Kidney epithelial cell (primary cell): ENCODE measurements around the gene EIF4E2. TPM values are rescaled to one million over a fixed set of nuclear protein-coding genes. Genes with fewer than 3 reads are reported as not detected.

ENCODE experiments used
- DNase-seq: peaks from one replicate; pipeline ENCODE4 v3.0.0-alpha.2; 2010; ENCODE audit warnings: low read depth
- H3K27me3 ChIP-seq: 2 replicates; pipeline ENCODE4 v1.6.0; 2011; ENCODE audit warnings: low read length; ENCODE audit not compliant: control insufficient read depth, insufficient read depth
- H3K36me3 ChIP-seq: 2 replicates; pipeline ENCODE4 v1.5.1; 2011; ENCODE audit warnings: low read length; ENCODE audit not compliant: control insufficient read depth, insufficient read depth
- H3K4me3 ChIP-seq: 2 replicates; pipeline ENCODE4 v1.5.1; 2011; ENCODE audit warnings: low read depth, mild to moderate bottlenecking, control low read depth, low read length
- total RNA-seq: library from RNA; depleted of rRNA; stranded (reverse); fragments of >200 nt; gene quantifications from 2 replicates; pipeline ENCODE4 v1.2.3, GENCODE V29; 2015
- TF ChIP-seq, protein P1 (sequence below): IDR thresholded peaks from 2 replicates; pipeline ENCODE4 v1.5.1; 2011; ENCODE audit warnings: mild to moderate bottlenecking, moderate library complexity, low read length, control low read depth, inconsistent platforms; ENCODE audit not compliant: insufficient read depth, poor library complexity, severe bottlenecking

Gene EIF4E2
- total RNA-seq, 1 donor from 2014 or later: 66.9 TPM

DNA sequence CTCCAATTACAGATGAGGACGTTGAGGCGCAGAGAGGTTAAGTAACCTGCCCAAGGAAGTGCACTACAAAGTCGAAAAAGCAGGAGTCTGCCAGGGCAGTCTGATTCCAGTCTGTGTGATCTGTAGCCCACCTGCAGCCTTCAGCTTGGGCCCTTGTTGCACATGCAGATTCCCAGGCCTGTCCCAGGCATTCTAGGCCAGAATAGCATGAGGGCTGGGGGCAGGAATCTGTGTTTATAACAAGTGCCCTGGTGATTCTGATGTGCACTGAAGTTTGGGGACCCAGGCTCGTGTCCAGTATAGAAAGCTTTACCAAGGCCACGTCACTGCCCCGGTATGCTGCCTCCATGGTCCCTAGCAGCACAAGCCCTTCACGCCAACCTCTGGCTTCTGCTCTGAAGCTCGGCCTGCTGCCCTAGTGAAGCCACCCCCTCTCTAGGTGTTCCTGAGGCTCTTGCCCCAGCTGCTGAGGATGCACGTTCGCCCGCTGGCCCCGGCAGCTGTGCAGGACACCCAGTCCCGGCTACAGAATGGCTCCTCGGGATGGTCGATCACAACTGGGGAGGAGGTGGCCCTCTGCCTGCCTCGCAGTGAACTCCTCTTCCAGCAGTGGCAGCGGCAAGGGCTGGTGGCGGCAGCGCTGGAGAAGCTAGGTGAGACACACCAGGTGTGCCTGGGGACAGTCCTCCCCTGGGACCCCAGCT, 6.4 kb upstream of the EIF4E2 start:
- no peak overlapping the region for H3K4me3 ChIP-seq
- TF ChIP-seq, protein P1, sequence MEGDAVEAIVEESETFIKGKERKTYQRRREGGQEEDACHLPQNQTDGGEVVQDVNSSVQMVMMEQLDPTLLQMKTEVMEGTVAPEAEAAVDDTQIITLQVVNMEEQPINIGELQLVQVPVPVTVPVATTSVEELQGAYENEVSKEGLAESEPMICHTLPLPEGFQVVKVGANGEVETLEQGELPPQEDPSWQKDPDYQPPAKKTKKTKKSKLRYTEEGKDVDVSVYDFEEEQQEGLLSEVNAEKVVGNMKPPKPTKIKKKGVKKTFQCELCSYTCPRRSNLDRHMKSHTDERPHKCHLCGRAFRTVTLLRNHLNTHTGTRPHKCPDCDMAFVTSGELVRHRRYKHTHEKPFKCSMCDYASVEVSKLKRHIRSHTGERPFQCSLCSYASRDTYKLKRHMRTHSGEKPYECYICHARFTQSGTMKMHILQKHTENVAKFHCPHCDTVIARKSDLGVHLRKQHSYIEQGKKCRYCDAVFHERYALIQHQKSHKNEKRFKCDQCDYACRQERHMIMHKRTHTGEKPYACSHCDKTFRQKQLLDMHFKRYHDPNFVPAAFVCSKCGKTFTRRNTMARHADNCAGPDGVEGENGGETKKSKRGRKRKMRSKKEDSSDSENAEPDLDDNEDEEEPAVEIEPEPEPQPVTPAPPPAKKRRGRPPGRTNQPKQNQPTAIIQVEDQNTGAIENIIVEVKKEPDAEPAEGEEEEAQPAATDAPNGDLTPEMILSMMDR: no peak
- no peaks in the 10 kb centered on the region for H3K36me3 ChIP-seq
- DNase-seq: no peak
- H3K27me3 ChIP-seq: peaks cover 16% of the 10 kb centered on the region

DNA sequence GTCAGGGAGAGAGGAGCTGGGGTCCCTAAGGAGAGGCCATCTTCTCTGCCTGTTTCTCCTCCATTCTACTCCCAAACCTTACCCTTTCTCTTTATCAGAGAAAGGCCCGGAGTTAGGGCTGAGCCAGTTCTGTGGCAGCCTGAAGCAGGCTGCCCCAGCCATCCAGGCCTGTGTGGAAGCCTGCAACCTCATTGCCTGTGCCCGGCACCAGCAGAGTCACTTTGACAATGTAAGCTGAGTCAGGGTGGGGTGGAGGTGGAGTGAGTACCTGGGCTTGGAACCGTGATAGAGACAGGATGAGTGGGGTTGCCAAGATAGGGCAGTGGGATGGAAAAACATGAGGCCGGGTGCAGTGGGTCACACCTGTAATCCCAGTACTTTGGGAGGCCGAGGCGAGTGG, 5.8 kb upstream of the EIF4E2 start:
- DNase-seq: no peak
- TF ChIP-seq, protein P1: no peak
- H3K4me3 ChIP-seq: no peak overlapping the region
- H3K36me3 ChIP-seq: no peaks in the 10 kb centered on the region
- H3K27me3 ChIP-seq: peaks cover 10% of the 10 kb centered on the region

GRCh38 chr2:232545511-232546375, 4.7 kb upstream of the EIF4E2 start:
- peaks cover under 1% of the 10 kb centered on the region for H3K27me3 ChIP-seq
- TF ChIP-seq, protein P1: no peak

DNA sequence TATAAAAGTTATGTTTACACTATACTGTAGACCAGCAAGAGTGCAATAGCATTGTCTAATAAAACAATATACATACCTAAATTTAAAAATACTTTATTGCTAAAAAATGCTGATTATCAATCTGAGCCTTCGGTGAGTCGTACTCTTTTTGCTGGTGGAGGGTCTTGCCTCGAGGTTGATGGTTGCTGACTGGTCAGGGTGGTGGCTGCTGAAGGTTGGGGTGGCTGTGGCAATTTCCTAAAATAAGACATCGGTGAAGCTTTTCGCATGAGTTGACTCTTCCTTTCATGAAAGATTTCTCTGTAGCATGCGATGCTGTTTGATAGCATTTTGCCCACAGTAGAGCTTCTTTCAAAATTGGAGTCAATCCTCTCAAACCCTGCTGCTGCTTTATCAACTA, 2.5 kb upstream of the EIF4E2 start:
- TF ChIP-seq, protein P1: no peak
- no peak for DNase-seq
- Histone ChIP-seq H3K36me3 (no peaks in the 10 kb centered on the region), H3K4me3 (no peak overlapping the region), H3K27me3 (no peaks in the 10 kb centered on the region)

More at GRCh38 chr2:232545511-232546375, 4.7 kb upstream of the EIF4E2 start:
- no peak for DNase-seq
- Histone ChIP-seq H3K4me3 (no peak overlapping the region), H3K36me3 (no peaks in the 10 kb centered on the region)

GRCh38 chr2:232549655-232550353, 685 bp upstream of the EIF4E2 start:
- H3K4me3 ChIP-seq: peak overlapping the region; percentile 80
- TF ChIP-seq, protein P1: no peak
- no peaks in the 10 kb centered on the region for H3K36me3 ChIP-seq
- no peaks in the 10 kb centered on the region for H3K27me3 ChIP-seq
- DNase-seq: no peak
